Esophagus muscularis mucosa (tissue), 4 donors: ENCODE results near the gene CHL1. TPM values are rescaled to one million over a fixed set of nuclear protein-coding genes. Genes with fewer than 3 reads are reported as not detected.

Experiments used
- DNase-seq: peaks from one replicate; pipeline ENCODE4 v3.0.0-alpha.2; 2017; ENCODE audit errors: extremely low spot score
- H3K27ac ChIP-seq, 4 donors: fragments of 200-600 bp; sonication (generic); replicated peaks in 1 of 4; 1 replicate in 3 of 4; 2 replicates in 1 of 4; pipeline ENCODE4 v1.5.1; 2016 to 2019; ENCODE audit warnings: mild to moderate bottlenecking in 1 of 4
- H3K27me3 ChIP-seq, 4 donors: fragments of 200-600 bp; sonication (generic); one replicate each; pipeline versions ENCODE4 v1.5.1 to v1.6.0; 2016 to 2019
- H3K36me3 ChIP-seq, 4 donors: fragments of 200-600 bp; sonication (generic); one replicate each; pipeline ENCODE4 v1.5.1; 2016 to 2019
- H3K4me1 ChIP-seq, 4 donors: fragments of 200-600 bp; sonication (generic); one replicate each; pipeline ENCODE4 v1.5.1; 2016 to 2019
- H3K4me3 ChIP-seq, 4 donors: fragments of 200-600 bp; sonication (generic); 1 replicate in 2 of 4; 2 replicates in 2 of 4; pipeline ENCODE4 v1.5.1; 2016 to 2019; ENCODE audit warnings: mild to moderate bottlenecking in 4 of 4, moderate library complexity in 1 of 4
- H3K9me3 ChIP-seq, 4 donors: fragments of 200-600 bp; sonication (generic); 1 replicate in 3 of 4; 2 replicates in 1 of 4; pipeline ENCODE4 v1.5.1; 2016 to 2019
- EP300 ChIP-seq: sonication (generic); formaldehyde crosslinking; IDR thresholded peaks from one replicate; pipeline ENCODE4 v1.6.1; 2017; ENCODE audit warnings: antibody characterized with exemption
- POLR2A ChIP-seq: fragments of 450-650 bp; IDR thresholded peaks from one replicate; pipeline ENCODE4 v1.6.1; 2017; ENCODE audit warnings: antibody characterized with exemption, moderate library complexity, mild to moderate bottlenecking, low read depth
- POLR2AphosphoS5 ChIP-seq, 2 donors: sonication (generic); formaldehyde crosslinking; IDR thresholded peaks; one replicate each; pipeline ENCODE4 v1.6.1; 2017; ENCODE audit warnings: antibody characterized with exemption in 2 of 2
- WGBS: methylation state at CpG from one replicate; pipeline ENCODE4 v1.1.5; 2018; 5-methylcytosine and 5-hydroxymethylcytosine counted together
- intact Hi-C: fragments of 100-400 bp; cut with DNase I; formaldehyde crosslinking; loops from one replicate; pipeline ENCODE4 v1.15.1; 2023
- total RNA-seq, 4 donors: library from RNA; depleted of rRNA; stranded (reverse); fragments of >200 nt; gene quantifications; one replicate each; pipeline versions ENCODE4 v1.1.0 to v1.2.1, GENCODE V29; 2016
- TF ChIP-seq, protein P1 (sequence below), 3 experiments: fragments of 200-600 bp in 2 of 3; fragments of 450-650 bp in 1 of 3; sonication (generic) in 2 of 3; IDR thresholded peaks; one replicate each; pipeline ENCODE4 v1.5.1; 2017 to 2019; ENCODE audit warnings: antibody characterized with exemption in 3 of 3, mild to moderate bottlenecking in 2 of 3, moderate library complexity in 1 of 3

CHL1 gene
- total RNA-seq, 4 donors from 2014 or later = 33.0 to 49.1 (median 42.5) TPM

DNA sequence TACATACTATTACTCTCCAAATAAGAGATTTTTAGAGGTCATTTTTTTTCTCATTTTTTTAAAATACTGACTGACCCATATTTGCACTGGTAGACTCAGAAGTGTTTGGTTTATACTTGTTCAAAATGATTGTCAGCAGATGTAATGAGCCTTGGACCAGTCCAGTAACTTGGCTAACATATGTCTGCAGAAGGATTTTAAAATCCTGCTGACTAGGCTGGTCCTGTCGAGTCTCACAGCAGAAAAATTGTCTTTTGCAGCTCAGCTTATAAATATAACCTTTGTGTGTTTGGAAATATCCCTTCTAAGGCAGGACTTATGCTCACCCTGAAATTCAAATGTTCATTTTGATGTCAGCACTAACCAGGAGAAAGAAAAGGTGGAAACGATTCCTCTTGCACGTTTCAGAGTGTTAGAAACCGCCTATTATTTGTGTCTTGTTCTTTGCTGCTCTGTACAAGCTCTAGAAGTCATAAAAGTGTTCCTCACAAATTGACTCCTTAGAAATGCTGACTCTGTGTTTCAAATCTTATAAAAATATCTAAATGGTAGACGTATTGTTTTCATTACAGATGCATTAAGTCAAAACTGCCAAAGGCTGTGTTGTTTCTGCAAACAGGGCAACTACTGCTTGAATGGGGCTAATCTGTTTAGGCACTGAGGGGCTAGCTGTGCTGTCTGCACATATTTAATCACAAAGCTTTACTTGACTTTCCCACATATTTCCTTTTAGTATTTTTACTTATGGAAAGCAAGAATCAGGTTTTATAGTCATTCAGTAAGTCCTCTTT is 95.3 kb downstream of the CHL1 start:
- Histone ChIP-seq H3K4me1 (no peaks in the 10 kb centered on the region), H3K4me3 (no peak overlapping the region), H3K36me3 (no peaks in the 10 kb centered on the region), H3K27ac (no peak overlapping the region), H3K27me3 (no peaks in the 10 kb centered on the region), H3K9me3 (no peaks in the 10 kb centered on the region)
- TF ChIP-seq EP300 (no peak), POLR2A (no peak), POLR2AphosphoS5 (IDR thresholded peaks at IDR 0.05) (no peak)
- TF ChIP-seq, protein P1, sequence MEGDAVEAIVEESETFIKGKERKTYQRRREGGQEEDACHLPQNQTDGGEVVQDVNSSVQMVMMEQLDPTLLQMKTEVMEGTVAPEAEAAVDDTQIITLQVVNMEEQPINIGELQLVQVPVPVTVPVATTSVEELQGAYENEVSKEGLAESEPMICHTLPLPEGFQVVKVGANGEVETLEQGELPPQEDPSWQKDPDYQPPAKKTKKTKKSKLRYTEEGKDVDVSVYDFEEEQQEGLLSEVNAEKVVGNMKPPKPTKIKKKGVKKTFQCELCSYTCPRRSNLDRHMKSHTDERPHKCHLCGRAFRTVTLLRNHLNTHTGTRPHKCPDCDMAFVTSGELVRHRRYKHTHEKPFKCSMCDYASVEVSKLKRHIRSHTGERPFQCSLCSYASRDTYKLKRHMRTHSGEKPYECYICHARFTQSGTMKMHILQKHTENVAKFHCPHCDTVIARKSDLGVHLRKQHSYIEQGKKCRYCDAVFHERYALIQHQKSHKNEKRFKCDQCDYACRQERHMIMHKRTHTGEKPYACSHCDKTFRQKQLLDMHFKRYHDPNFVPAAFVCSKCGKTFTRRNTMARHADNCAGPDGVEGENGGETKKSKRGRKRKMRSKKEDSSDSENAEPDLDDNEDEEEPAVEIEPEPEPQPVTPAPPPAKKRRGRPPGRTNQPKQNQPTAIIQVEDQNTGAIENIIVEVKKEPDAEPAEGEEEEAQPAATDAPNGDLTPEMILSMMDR (IDR thresholded peaks at IDR 0.05) = no peak
- DNase-seq = no peak
- 29% methylated on average over 5 of the region's 5 CpGs for WGBS
- intact Hi-C loops = no loop called here

DNA sequence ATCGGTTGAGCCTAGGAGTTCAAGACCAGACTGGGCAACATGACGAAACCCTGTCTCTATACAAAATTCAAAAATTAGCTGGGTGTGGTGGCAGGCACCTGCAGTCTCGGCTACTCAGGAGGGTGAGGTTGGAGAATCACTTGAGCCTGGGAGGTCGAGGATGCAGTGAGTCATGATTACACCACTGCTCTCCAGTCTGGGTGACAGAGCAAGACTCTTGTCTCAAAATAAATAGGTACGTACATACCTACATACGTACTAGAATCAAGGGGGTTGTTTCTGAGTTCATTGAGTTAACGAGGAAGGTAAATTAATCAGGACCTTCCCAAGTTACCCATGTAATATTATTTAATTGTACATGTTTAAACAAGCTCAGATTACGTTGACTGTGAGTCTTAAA is 97.5 kb downstream of the CHL1 start:
- Histone ChIP-seq H3K36me3 (no peaks in the 10 kb centered on the region), H3K9me3 (no peaks in the 10 kb centered on the region), H3K27ac (no peak overlapping the region), H3K4me1 (no peaks in the 10 kb centered on the region), H3K4me3 (no peak overlapping the region), H3K27me3 (no peaks in the 10 kb centered on the region)
- no peak for TF ChIP-seq POLR2A
- TF ChIP-seq POLR2AphosphoS5 (IDR thresholded peaks at IDR 0.05) = no peak
- no peak for TF ChIP-seq EP300
- TF ChIP-seq, protein P1 (IDR thresholded peaks at IDR 0.05) = no peak
- intact Hi-C loops = no loop called here
- DNase-seq = no peak
- WGBS = 90% methylated on average over 8 of the region's 8 CpGs

DNA sequence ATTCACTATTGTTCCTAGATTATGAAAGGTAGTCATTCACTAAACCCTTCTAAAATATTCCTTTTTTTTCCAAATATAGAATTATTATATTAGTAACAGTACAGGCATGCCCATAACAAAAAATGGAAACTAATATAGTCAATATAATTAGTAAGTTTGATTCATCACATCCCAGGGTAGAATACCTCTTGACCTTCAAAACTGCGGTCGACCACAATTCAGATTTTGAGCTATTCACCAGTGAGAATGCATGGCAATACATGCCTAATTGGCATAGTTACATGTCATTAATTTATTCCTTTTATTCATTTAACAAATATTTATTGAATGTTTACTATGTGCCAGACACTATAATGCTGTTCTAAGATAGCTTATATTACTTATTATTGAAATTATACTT is 98.0 kb downstream of the CHL1 start:
- TF ChIP-seq, protein P1 (IDR thresholded peaks at IDR 0.05) = no peak
- TF ChIP-seq EP300 = no peak
- TF ChIP-seq POLR2A = no peak
- no peak for TF ChIP-seq POLR2AphosphoS5 (IDR thresholded peaks at IDR 0.05)
- H3K36me3 ChIP-seq = no peaks in the 10 kb centered on the region
- no peak overlapping the region for H3K4me3 ChIP-seq
- no peaks in the 10 kb centered on the region for H3K9me3 ChIP-seq
- no peak overlapping the region for H3K27ac ChIP-seq
- intact Hi-C loops = no loop called here
- DNase-seq = no peak
- WGBS = 91% methylated on average over 2 of the region's 2 CpGs
- no peaks in the 10 kb centered on the region for H3K27me3 ChIP-seq
- H3K4me1 ChIP-seq = no peaks in the 10 kb centered on the region

DNA sequence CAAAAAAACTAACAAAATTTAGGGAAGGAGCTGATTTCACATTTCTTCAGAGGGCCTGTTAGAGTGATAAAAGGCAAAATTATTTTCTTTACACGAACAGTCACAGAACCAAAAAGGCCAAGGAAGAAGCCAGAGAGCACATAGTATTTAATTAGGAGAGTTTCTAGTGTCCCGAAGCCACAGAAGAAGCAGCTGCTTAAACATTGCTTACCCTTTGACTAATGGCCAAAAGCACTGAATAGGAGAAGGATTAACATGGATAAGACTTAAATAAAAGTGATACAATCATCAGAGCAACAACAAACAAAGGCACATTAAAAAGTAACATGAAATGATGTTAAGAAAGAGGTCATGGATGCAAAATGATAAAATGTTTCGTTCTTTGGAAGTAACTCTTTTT is 98.6 kb downstream of the CHL1 start:
- TF ChIP-seq, protein P1 (IDR thresholded peaks at IDR 0.05) = no peak
- TF ChIP-seq POLR2A (no peak), POLR2AphosphoS5 (IDR thresholded peaks at IDR 0.05) (no peak), EP300 (no peak)
- Histone ChIP-seq H3K36me3 (no peaks in the 10 kb centered on the region), H3K9me3 (no peaks in the 10 kb centered on the region), H3K4me3 (no peak overlapping the region), H3K27me3 (no peaks in the 10 kb centered on the region), H3K27ac (no peak overlapping the region), H3K4me1 (no peaks in the 10 kb centered on the region)
- DNase-seq = no peak
- intact Hi-C loops = no loop called here
- WGBS = 41% methylated on average over 3 of the region's 3 CpGs

DNA sequence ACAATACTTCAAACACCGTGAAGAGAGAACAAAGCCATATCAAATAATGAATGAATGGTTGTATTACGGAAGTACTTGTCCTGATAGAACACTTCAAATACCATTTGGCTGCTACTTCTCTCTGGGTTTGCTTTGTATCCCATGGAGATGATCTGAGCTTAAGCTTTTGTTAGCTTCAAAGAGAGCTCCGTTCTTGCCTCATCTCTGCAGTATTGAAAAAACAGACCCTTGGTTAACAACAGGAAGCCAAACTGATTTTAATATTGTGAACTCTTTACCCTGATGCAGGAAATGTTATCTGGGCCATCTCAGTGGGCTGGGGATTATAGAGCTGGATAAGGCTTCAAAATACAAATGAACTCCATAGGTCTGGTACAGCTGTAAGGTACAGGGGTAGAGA is 101.0 kb downstream of the CHL1 start:
- Histone ChIP-seq H3K36me3 (no peaks in the 10 kb centered on the region), H3K4me3 (no peak overlapping the region), H3K27ac (no peak overlapping the region), H3K9me3 (no peaks in the 10 kb centered on the region), H3K4me1 (no peaks in the 10 kb centered on the region), H3K27me3 (no peaks in the 10 kb centered on the region)
- 70% methylated on average over 3 of the region's 3 CpGs for WGBS
- intact Hi-C loops = no loop called here
- TF ChIP-seq POLR2A = no peak
- no peak for TF ChIP-seq EP300
- TF ChIP-seq, protein P1 (IDR thresholded peaks at IDR 0.05) = no peak
- no peak for TF ChIP-seq POLR2AphosphoS5 (IDR thresholded peaks at IDR 0.05)
- no peak for DNase-seq
